GM18870 (cell line): ENCODE data around the gene CCP110.
A peak's percentile ranks its signal among the peaks of the same experiment; 100 is the strongest.

Source experiments
- ATAC-seq: cut with Tn5 transposase; IDR thresholded peaks from one replicate; pipeline ENCODE4 v1.9.1; 2021; ENCODE audit warnings: moderate library complexity; ENCODE audit not compliant: unreplicated experiment

Gene CCP110

DNA sequence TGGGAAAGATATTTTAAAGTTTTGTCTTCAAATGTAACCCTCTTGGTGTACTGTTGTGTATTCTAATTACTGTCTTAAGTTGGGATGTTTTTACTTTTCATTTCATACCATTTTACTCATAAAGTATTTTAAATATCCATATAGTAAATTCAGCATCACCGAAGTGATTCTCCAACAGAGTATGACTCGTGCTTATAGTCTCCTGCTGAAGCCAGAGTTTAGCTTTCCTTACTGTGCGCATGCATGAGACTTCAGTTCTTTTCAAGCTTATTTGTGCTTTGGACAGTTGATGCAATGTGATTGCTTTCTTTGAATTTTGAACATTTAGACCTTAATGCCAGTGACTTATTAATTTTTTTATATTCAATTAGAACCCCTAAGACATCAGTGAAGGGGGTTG lies 24.4 kb downstream of the CCP110 start:
- no peak for ATAC-seq

DNA sequence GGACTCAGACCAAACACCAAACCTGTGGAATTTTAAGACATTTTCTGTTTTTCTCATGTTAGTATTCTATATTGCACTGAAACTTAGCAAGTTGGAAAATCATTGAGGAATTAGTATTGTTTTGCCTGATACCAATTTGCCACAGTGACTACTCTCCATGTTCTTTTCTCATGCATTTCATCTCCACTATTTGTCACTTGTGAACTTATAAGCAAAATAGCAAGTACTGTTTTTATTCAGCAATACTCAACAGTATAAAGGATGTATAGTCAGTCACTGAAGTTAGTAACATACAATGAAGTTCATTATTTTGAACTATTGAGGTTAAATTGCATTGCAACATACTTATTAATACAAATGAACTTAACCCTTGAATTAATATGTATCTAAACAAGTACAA lies 25.9 kb downstream of the CCP110 start:
- ATAC-seq: no peak

- peak; percentile 96 for ATAC-seq
Observed at GRCh38 chr16:19555186-19555937, 31.6 kb downstream of the CCP110 start, which contains the start of gene VPS35L. Gene VPS35L (plus strand): TSS chr16:19555703. CDS start chr16:19555730, 27 bp downstream.

DNA sequence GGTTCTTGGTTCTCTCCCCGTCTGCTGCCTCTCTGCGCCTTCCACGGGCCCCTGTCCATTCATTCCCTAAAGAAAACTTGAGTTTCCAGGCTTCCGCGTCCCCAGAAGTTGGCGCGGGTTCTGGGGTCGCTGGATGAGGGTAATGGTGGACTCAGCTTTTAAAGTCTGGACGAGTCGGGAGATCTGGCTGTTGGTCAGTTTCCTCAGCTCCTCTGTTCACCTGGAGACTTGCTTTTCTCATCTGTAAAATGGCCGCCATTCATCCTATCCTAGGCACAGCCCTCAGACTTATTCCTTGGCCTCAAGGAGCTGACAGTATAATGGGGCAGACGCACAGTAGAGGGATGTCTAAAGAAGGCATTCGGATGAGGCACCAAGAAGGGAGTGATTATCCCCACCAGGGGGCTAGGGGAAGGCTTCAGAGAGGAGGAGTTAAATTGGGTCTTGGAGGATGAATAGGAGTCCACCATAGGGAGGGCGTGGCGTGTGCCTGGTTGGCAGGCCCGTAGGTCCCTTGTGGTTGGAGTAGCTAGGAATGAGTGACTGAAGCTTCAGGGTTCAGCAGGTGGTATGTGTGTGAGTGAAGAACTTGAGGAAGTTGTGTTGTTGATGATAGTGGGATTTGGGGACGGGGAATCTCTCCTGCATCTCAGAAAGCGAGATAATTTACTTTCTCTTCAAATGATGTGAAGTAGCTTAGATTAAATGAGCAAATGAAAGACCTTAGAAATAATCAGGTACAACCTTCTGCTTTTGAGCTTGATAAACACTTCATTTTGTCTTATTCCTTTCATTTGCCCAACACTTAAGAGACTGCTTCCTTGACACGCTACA lies 32.4 kb downstream of the CCP110 start:
- ATAC-seq: no peak

DNA sequence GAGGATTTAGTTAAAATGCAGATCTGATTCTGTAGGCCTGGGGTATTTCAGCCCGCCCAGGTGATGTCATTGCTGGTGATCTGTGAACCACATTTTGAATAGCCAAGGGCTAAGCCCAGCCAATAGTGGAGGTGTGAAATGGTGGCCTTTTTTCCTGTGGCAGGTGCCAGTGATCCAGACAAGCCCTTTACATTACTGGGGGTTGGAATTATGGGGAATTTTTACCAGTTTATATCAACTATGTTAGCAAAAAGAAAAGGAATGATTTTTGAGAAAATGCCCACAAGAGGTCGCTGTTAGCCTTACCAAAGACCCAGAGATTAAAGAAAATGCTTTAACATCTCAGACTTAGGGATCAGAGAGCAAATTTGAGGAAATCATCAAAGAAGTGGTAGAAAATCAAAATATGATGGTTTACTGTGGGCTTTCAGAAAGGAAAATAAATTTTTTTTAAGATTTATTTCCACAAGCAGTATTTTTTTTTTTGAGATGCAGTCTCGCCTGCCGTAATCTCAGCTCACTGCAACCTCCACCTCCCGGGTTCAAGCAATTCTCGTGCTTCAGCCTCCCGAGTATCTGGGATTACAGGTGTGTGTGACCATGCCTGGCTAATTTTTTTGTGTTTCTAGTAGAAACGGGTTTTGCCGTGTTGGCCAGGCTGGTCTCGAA lies 35.6 kb downstream of the CCP110 start:
- no peak for ATAC-seq

DNA sequence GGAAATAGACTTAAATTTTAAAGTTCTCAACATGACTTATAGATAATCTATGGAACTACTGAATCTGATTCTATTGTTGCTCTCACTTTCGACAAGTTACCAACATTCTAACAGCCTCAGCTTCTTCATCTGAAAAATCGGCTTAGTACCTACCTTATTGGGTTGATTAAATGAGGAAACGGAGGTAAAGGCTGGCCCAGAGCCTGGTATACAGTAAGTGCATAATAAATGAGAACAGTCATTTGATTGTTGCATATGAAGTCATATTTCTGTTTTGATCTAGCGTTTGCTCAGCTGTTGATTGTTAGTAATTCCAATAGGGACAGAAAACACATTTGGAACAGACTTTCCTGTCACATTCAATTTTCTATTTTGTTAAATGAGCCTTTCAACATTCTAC lies 36.3 kb downstream of the CCP110 start:
- ATAC-seq: no peak

DNA sequence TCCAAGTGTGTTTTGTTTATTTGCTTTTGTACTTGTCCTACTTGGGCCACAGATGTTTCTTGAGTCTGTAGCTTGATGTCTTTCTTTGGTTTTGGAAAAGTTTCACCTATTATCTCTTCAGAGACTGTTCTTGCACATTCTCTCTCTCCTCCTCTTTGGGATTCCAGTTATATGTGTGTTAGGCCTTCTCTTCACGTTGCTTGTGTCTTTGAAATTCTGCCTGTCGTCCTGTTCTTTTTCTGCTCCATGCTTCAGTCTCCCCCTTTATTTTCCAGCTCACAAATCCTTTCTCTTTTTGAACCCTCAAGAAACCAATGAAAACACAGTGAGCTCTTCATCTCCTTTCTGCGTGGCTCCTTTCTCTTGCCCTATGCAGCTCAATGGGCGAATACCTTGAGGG lies 39.6 kb downstream of the CCP110 start:
- no peak for ATAC-seq

DNA sequence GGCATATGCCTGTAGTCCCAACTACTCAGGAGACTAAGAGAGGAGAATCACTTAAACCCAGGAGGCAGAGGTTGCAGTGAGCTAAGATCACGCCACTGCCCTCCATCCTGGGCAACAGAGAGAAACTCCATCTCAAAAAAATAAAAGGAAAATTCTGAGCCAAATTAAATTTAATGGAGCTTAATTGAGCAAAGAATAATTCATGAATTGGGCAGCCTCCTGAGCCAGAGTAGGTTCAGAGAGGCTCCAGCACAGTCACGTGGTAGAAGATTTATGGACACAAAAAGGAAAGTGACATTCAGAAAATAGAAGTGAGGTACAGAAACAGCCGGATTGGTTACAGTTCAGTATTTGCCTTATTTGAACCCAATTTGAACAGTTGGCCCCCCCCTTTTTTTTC lies 42.6 kb downstream of the CCP110 start:
- ATAC-seq: no peak

DNA sequence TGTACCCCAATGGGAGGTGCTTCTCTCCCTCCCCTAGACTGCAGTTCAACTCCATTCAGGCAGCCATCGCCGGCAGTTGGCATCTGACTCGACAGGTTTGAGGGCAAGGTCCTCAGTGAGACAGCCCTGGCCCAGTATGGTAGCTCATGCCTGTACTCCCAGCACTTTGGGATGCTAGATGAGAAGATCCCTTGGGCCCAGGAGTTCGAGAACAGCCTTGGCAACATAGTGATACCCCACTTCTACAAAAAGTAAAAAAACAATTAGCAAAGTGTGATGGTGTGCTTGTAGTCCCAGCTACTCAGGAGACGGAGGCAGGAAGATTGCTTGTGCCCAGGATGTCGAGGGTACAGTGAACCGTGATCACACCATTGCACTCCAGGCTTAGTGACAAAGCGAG lies 43.8 kb downstream of the CCP110 start:
- no peak for ATAC-seq

GRCh38 chr16:19573997-19574396 lies 50.3 kb downstream of the CCP110 start:
- no peak for ATAC-seq

DNA sequence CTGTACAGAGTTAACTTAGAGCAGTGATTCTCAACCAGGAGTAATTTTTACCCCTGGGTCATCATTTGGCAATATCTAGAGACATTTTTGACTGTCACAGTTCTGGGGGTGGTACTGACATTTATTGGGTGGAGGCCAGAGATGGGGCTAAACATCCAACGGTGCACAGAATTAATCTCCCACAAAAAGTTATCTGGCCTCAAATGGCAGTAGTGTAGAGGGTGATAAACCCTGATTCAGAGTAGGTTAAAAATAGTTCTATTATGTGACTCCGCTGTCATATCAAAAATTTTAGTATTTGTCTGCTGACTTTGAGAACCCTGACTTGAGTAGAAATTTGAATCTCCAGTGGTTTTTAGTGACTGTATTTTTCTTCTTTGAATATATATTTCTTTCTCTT lies 50.9 kb downstream of the CCP110 start:
- no peak for ATAC-seq

DNA sequence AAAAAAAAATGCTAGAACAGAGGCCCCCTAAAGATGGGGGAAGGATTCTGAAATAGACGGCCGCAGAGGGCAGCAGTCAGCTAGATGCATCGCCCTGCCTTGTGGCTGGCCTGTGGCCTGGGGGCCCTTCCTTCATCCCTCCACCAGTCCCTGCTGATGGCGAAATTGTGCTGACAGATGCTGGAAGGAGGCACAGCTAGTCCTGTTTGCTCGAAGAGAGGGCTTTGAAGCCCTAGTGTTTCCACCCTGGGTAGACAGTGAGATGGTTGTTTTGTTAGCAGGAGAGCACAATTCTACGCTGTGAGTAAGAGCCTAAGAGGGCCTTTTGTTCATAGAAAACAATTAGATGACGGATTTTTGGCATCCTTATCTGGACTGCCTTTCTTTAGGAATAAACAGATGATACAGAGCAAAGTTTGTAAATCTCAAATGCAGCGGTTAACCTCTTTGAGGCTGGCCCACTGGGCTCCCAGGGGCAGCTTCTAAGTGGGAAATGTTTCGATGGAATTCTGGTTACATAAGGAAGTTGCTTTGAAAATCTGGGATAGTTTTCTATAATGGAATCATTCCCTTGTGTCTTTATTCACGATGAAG lies 54.7 kb downstream of the CCP110 start:
- ATAC-seq: no peak

- ATAC-seq: no peak
Observed at GRCh38 chr16:19582050-19582831, 58.5 kb downstream of the CCP110 start.

DNA sequence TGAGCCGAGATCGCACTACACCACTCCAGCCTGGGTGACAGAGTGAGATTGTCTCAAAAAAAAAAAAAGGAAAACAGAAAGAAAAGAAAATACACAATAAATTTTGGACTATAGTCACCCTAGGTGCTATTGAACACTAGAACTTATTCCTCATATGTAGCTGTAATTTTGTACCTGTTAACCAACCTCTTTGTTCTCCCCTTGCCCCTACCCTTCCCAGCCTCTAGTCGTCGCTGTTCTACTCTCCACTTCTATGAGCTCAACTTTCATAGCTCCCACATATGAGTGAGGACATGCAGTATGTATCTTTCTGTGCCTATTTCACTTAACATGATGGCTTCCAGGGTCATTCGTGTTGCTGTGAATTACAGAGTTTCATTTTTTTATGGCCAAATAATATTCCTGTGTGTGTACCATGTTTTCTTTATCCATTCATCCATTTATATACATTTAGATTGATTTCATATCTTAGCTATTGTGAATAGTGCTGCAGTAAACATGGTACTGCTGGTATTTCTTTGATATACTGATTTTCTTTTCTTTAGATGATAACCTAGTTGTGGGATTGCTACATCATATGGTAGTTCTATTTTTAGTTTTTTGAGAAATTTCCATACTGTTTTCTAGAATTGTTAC lies 60.0 kb downstream of the CCP110 start:
- no peak for ATAC-seq

DNA sequence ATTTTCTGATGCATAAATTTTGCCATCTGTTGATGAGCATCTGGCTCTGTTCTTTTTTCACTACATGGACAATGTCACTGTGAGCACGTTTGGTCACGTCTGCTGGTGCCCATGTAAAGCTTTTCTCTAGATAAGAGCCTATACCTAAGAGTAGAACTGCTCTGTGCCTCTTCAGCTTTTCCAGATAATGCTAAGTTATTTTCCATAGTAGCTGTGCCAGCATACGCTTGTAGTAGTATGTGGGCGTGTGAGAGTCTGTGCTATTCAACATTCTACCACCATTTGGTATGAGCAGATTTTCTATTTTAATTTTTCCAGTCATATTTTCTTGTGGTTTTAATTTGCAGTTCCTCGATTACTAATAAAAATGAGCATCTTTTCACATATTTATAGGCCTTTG lies 64.9 kb downstream of the CCP110 start:
- no peak for ATAC-seq

DNA sequence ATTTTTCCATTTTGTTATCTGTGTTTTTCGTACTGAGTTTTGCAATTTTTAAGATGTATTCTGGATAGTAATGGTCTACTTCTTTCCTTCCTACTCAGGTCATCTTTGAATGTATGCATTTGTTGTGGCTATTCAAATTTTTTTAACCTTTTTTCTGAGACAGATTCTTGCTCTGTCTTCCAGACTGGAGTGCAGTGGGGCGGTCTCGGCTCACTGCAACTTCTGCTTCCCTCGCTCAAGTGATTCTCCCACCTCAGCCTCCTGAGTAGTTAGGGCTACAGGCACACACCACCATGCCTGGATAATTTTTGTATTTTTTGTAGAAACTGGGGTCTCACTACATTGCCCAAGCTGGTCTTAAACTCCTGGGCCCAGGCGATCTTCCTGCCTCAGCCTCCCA lies 65.4 kb downstream of the CCP110 start:
- ATAC-seq: no peak

GRCh38 chr16:19589771-19590302 lies 66.1 kb downstream of the CCP110 start:
- ATAC-seq: no peak

DNA sequence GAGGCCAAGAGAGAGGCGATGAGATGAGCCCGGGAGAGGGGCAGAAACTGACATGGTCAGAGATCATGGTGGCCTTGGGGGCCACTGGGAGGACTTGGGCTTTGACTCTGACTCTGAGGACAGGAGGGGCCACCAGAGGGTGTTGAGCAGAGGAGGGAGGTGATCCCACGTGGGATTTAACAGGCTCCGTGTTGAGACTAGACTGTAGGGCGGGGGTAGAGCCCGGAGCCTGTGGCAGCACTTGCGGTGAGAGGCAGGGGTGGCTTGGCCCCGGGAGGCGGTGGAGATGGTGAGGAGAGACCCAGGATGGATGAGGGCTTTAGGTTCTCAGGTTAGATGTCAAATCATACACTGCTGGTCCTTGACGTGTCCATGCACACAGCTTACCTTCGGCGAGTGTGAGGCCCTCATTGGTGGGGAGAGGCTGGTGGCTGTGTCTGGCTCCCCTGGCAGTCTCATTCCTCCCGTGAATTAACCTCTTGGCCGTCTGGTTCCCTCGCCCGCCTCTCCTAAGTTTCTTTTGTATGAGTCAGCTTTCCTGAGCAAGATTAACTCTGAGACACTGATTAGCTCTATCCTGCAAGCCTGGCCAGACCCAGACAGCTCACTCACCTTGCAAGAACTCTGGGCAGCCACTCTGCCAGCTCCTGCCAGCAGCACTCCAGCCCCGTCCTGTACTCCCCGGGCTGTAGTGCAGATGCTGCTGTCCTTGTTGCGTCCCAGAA lies 71.5 kb downstream of the CCP110 start:
- ATAC-seq: no peak
